HepG2 (cell line): Measurements from ENCODE around the gene CTSS. TPM values are rescaled to one million over a fixed set of nuclear protein-coding genes. Genes with fewer than 3 reads are reported as not detected.
A peak's percentile ranks its signal among the peaks of the same experiment; 100 is the strongest.

ENCODE experiments used
- CEBPG ChIP-seq: IDR thresholded peaks from 2 replicates; pipeline ENCODE4 v1.6.1; 2016
- ELF1 ChIP-seq: sonication (generic); formaldehyde crosslinking; IDR thresholded peaks from 2 replicates; pipeline ENCODE4 v1.4.0; 2020; ENCODE audit warnings: missing genetic modification reagents
- FOXA1 ChIP-seq, 2 experiments: fragments of 450-650 bp in 1 of 2; sonication (generic) in 1 of 2; formaldehyde crosslinking in 1 of 2; IDR thresholded peaks; 2 replicates each; pipeline versions ENCODE4 v1.4.0 to v1.6.1; 2016 to 2020; ENCODE audit warnings: missing genetic modification reagents in 1 of 2
- GABPA ChIP-seq, 2 experiments: IDR thresholded peaks; 2 replicates each; pipeline ENCODE4 v1.6.1; 2011 to 2016; ENCODE audit warnings: low read depth in 2 of 2, low read length in 1 of 2, missing biosample characterization in 1 of 2, missing genetic modification characterization in 1 of 2
- HDAC2 ChIP-seq: sonication (generic); formaldehyde crosslinking; IDR thresholded peaks from 2 replicates; pipeline ENCODE4 v1.4.0; 2020; ENCODE audit warnings: missing genetic modification reagents
- KDM4B ChIP-seq: sonication (generic); formaldehyde crosslinking; IDR thresholded peaks from 2 replicates; pipeline ENCODE4 v1.4.0; 2020; ENCODE audit warnings: missing genetic modification reagents
- KLF12 ChIP-seq: sonication (generic); formaldehyde crosslinking; IDR thresholded peaks from 2 replicates; pipeline ENCODE4 v1.4.0; 2020; ENCODE audit warnings: missing genetic modification reagents, borderline replicate concordance
- KLF15 ChIP-seq: sonication (generic); formaldehyde crosslinking; IDR thresholded peaks from 2 replicates; pipeline ENCODE4 v1.8.1; 2023; ENCODE audit warnings: borderline replicate concordance, mild to moderate bottlenecking, inconsistent platforms, missing genetic modification reagents, mixed read lengths
- KMT2B ChIP-seq: IDR thresholded peaks from 2 replicates; pipeline ENCODE4 v1.6.1; 2016; ENCODE audit warnings: missing genetic modification reagents, missing compliant biosample characterization
- RNF2 ChIP-seq: fragments of 450-650 bp; conservative IDR thresholded peaks from 2 replicates; pipeline ENCODE4 v1.6.1; 2016; ENCODE audit warnings: low read depth
- SIX4 ChIP-seq: sonication (generic); formaldehyde crosslinking; IDR thresholded peaks from 2 replicates; pipeline ENCODE4 v1.4.0; 2020; ENCODE audit warnings: missing genetic modification reagents
- SRF ChIP-seq: IDR thresholded peaks from 2 replicates; pipeline ENCODE4 v1.6.1; 2011; ENCODE audit warnings: mild to moderate bottlenecking, low read depth, low read length, moderate library complexity
- XBP1 ChIP-seq: sonication (generic); formaldehyde crosslinking; IDR thresholded peaks from 2 replicates; pipeline ENCODE4 v1.5.0; 2020; ENCODE audit warnings: missing genetic modification reagents
- XRCC5 ChIP-seq: fragments of 200-400 bp; formaldehyde crosslinking; optimal IDR thresholded peaks from 2 replicates; pipeline ENCODE3; 2017; ENCODE audit warnings: mild to moderate bottlenecking, low read length
- ZBTB21 ChIP-seq: sonication (generic); formaldehyde crosslinking; IDR thresholded peaks from 2 replicates; pipeline ENCODE4 v1.4.0; 2020; ENCODE audit warnings: missing genetic modification reagents
- ZFP90 ChIP-seq: sonication (generic); formaldehyde crosslinking; IDR thresholded peaks from 2 replicates; pipeline ENCODE4 v1.8.0; 2022; ENCODE audit warnings: missing genetic modification reagents, mild to moderate bottlenecking, inconsistent platforms, borderline replicate concordance
- ZNF292 ChIP-seq: sonication (generic); formaldehyde crosslinking; IDR thresholded peaks from 2 replicates; pipeline ENCODE4 v1.8.1; 2022; ENCODE audit warnings: mild to moderate bottlenecking, low read depth, missing genetic modification reagents, borderline replicate concordance
- ZNF430 ChIP-seq: sonication (generic); formaldehyde crosslinking; IDR thresholded peaks from 2 replicates; pipeline ENCODE4 v1.9.0; 2021; ENCODE audit warnings: mild to moderate bottlenecking, missing genetic modification reagents
- ZNF569 ChIP-seq: sonication (generic); formaldehyde crosslinking; IDR thresholded peaks from 2 replicates; pipeline ENCODE4 v1.5.0; 2020; ENCODE audit warnings: mild to moderate bottlenecking, missing genetic modification reagents, moderate library complexity, borderline replicate concordance
- ZNF652 ChIP-seq: IDR thresholded peaks from 2 replicates; pipeline ENCODE4 v1.6.1; 2016; ENCODE audit warnings: low read depth, borderline replicate concordance
- polyA plus RNA-seq, 8 experiments: library from polyadenylated mRNA; depleted of rRNA in 3 of 8; stranded (reverse) in 7 of 8; unstranded in 1 of 8; fragments of >200 nt; fragmentation: Illumina TruSeq in 4 of 8; extraction: Trizol in 4 of 8; gene quantifications; 2 replicates each; pipeline versions ENCODE4 v1.2.1 to v1.2.3, GENCODE V29; 2011 to 2016; ENCODE audit warnings: low read depth in 4 of 8, missing spikeins in 1 of 8, mixed read lengths in 1 of 8; ENCODE audit not compliant: insufficient read depth in 1 of 8
- total RNA-seq, 5 experiments: library from RNA; depleted of rRNA; stranded (reverse); fragments of >200 nt; fragmentation: Illumina TruSeq; extraction: Trizol; gene quantifications; 2 replicates each; pipeline ENCODE4 v1.2.3, GENCODE V29; 2016; ENCODE audit warnings: low read depth in 1 of 5
- TF ChIP-seq, protein P1 (sequence below): sonication (generic); formaldehyde crosslinking; IDR thresholded peaks from 2 replicates; pipeline ENCODE4 v1.5.1; 2020; ENCODE audit warnings: mild to moderate bottlenecking, moderate library complexity, missing genetic modification reagents
- TF ChIP-seq, protein P2 (sequence below): IDR thresholded peaks from 2 replicates; pipeline ENCODE4 v1.6.1; 2016; ENCODE audit warnings: control low read depth
- TF ChIP-seq, protein P3 (sequence below): sonication (generic); formaldehyde crosslinking; IDR thresholded peaks from 2 replicates; pipeline ENCODE4 v1.5.0; 2020; ENCODE audit warnings: mild to moderate bottlenecking, missing genetic modification reagents, borderline replicate concordance

CTSS gene
- total and polyA plus RNA-seq, 2 of the 13 experiments (the other 11 are each of a cell fraction or from before 2014, with no cell fraction given), result 0.33 to 1.0 TPM

DNA sequence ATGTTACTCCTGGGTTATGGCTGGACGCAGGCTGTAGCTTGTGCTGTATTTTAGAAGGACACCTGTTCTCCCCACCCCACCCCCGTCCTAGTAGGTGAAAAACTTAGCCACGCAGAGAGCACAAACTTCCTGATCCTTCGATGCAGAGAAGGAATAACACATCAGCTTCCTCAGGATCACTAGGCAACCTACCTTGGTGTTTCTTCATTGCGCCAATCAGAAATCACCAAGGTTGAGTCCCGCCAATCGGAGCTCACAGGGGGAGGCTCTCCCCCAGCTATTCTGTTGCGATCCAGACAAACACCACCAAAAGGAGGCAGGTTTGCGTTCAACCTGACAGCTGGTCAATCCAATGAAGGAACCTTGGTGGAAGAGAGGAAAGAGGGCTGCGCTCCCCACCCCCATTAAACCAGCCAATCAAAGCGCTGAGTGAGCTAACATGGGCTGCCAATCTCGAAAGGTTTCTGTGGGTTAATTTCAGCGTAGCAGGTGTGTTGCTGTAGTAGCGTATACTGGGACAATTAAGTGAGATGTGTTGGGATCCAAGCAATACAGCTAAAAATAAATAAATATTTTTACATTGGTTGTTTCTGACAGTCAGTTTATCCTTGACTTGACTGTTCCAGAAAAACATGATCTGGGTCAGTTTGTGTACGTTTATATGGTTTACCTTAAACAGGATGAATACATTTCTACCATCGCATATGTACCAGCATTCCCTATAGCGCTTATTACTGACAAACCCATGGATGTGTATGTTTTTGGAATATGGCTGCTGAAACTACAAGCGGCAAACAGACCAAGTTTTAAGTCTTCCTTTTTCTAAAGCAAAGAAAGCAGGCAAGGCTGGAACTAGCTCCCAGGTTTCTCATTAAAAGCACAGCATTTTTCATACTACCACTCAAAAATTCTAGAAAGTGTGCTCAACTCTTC is 68.3 kb downstream of the CTSS start, which contains the start of gene GOLPH3L (continued):
- no peak for TF ChIP-seq ZBTB21
- peak; percentile 50 for TF ChIP-seq XRCC5
- no peak for TF ChIP-seq KLF12 (CRISPR knock-in tag)
- TF ChIP-seq, protein P1, sequence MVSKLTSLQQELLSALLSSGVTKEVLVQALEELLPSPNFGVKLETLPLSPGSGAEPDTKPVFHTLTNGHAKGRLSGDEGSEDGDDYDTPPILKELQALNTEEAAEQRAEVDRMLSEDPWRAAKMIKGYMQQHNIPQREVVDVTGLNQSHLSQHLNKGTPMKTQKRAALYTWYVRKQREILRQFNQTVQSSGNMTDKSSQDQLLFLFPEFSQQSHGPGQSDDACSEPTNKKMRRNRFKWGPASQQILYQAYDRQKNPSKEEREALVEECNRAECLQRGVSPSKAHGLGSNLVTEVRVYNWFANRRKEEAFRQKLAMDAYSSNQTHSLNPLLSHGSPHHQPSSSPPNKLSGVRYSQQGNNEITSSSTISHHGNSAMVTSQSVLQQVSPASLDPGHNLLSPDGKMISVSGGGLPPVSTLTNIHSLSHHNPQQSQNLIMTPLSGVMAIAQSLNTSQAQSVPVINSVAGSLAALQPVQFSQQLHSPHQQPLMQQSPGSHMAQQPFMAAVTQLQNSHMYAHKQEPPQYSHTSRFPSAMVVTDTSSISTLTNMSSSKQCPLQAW (CRISPR knock-in tag), result no peak
- TF ChIP-seq KDM4B, result no peak
- TF ChIP-seq ZNF569, result no peak
- peak; percentile 68; the same call in 1 of the 2 replicates for TF ChIP-seq KMT2B (CRISPR knock-in tag)
- TF ChIP-seq KLF15 (CRISPR knock-in tag), result 0 out of 2 replicates have a peak, but pooled peaks have one; percentile 38
- 0 out of 2 replicates have a peak, but pooled peaks have one; percentile 21 for TF ChIP-seq CEBPG (CRISPR knock-in tag)
- TF ChIP-seq SIX4 (CRISPR knock-in tag), result no peak
- TF ChIP-seq ZFP90 (CRISPR knock-in tag), result no peak
- TF ChIP-seq, protein P2, sequence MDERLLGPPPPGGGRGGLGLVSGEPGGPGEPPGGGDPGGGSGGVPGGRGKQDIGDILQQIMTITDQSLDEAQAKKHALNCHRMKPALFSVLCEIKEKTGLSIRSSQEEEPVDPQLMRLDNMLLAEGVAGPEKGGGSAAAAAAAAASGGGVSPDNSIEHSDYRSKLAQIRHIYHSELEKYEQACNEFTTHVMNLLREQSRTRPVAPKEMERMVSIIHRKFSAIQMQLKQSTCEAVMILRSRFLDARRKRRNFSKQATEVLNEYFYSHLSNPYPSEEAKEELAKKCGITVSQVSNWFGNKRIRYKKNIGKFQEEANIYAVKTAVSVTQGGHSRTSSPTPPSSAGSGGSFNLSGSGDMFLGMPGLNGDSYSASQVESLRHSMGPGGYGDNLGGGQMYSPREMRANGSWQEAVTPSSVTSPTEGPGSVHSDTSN (CRISPR knock-in tag), result peak; percentile 93
- peak; percentile 63; the same call in 1 of the 2 replicates for TF ChIP-seq XBP1 (CRISPR knock-in tag)
- TF ChIP-seq SRF, result peak; percentile 82
- TF ChIP-seq GABPA (IDR thresholded peaks at IDR 0.05; ENCODE audit: low read depth, low read length), result peak; percentile 20; the same call in 1 of the 2 replicates
- TF ChIP-seq GABPA (CRISPR knock-in tag; IDR thresholded peaks at IDR 0.05; ENCODE audit: low read depth), result 0 out of 2 replicates have a peak, but pooled peaks have one; percentile 47
- peak; percentile 80 for TF ChIP-seq ZNF652 (CRISPR knock-in tag)
- TF ChIP-seq ZNF292 (CRISPR knock-in tag), result no peak
- TF ChIP-seq ZNF430, result peak; percentile 68; the same call in 1 of the 2 replicates
- no peak for TF ChIP-seq RNF2
- peak; percentile 57 for TF ChIP-seq ELF1 (CRISPR knock-in tag)
- TF ChIP-seq FOXA1 (IDR thresholded peaks at IDR 0.05), result no peak
- TF ChIP-seq FOXA1 (CRISPR knock-in tag; IDR thresholded peaks at IDR 0.05), result 0 out of 2 replicates have a peak, but pooled peaks have one; percentile 4
- TF ChIP-seq HDAC2 (CRISPR knock-in tag), result 0 out of 2 replicates have a peak, but pooled peaks have one; percentile 17
- TF ChIP-seq, protein P3, sequence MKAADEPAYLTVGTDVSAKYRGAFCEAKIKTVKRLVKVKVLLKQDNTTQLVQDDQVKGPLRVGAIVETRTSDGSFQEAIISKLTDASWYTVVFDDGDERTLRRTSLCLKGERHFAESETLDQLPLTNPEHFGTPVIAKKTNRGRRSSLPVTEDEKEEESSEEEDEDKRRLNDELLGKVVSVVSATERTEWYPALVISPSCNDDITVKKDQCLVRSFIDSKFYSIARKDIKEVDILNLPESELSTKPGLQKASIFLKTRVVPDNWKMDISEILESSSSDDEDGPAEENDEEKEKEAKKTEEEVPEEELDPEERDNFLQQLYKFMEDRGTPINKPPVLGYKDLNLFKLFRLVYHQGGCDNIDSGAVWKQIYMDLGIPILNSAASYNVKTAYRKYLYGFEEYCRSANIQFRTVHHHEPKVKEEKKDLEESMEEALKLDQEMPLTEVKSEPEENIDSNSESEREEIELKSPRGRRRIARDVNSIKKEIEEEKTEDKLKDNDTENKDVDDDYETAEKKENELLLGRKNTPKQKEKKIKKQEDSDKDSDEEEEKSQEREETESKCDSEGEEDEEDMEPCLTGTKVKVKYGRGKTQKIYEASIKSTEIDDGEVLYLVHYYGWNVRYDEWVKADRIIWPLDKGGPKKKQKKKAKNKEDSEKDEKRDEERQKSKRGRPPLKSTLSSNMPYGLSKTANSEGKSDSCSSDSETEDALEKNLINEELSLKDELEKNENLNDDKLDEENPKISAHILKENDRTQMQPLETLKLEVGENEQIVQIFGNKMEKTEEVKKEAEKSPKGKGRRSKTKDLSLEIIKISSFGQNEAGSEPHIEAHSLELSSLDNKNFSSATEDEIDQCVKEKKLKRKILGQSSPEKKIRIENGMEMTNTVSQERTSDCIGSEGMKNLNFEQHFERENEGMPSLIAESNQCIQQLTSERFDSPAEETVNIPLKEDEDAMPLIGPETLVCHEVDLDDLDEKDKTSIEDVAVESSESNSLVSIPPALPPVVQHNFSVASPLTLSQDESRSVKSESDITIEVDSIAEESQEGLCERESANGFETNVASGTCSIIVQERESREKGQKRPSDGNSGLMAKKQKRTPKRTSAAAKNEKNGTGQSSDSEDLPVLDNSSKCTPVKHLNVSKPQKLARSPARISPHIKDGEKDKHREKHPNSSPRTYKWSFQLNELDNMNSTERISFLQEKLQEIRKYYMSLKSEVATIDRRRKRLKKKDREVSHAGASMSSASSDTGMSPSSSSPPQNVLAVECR, result peak; percentile 47; the same call in 1 of the 2 replicates
